AG04450 (cell line): Measurements from ENCODE around the gene RICTOR. TPM values are rescaled to one million over a fixed set of nuclear protein-coding genes. Genes with fewer than 3 reads are reported as not detected.

ENCODE experiments used
- CTCF ChIA-PET: fragments of 300-600, 350-600 bp; formaldehyde crosslinking; extraction: SDS; loops from one replicate; lab custom pipeline; 2022; ENCODE audit warnings: antibody characterized with exemption, inconsistent platforms; lab: Charles Lee
- POLR2A ChIA-PET: fragments of 350-600 bp; formaldehyde crosslinking; extraction: SDS; loops from one replicate; lab custom pipeline; 2021; ENCODE audit warnings: antibody characterized with exemption, inconsistent platforms; lab: Yijun Ruan, JAX
- DNase-seq: peaks from one replicate; pipeline ENCODE4 v3.0.0-alpha.2; 2011; ENCODE audit warnings: low read depth, low spot score
- H3K27ac ChIP-seq: one replicate; pipeline ENCODE4 v1.5.1; 2012; ENCODE audit warnings: low read depth, low read length, control low read depth
- H3K27me3 ChIP-seq: one replicate; pipeline ENCODE4 v1.6.0; 2012; ENCODE audit warnings: low read length; ENCODE audit not compliant: control insufficient read depth, insufficient read depth
- H3K4me3 ChIP-seq: 2 replicates; pipeline ENCODE4 v1.5.1; 2011; ENCODE audit warnings: mild to moderate bottlenecking, low read depth, low read length, control low read depth
- H3K9me3 ChIP-seq: 2 replicates; pipeline ENCODE4 v1.5.1; 2012; ENCODE audit warnings: low read length; ENCODE audit not compliant: control insufficient read depth, insufficient read depth
- CTCF ChIP-seq: IDR thresholded peaks from 2 replicates; pipeline ENCODE4 v1.5.1; 2011; ENCODE audit warnings: low read depth, low read length, control low read depth, inconsistent platforms
- polyA plus RNA-seq: library from polyadenylated mRNA; depleted of rRNA; stranded (reverse); fragments of >200 nt; gene quantifications from 2 replicates; pipeline ENCODE4 v1.2.3, GENCODE V29; 2011

RICTOR gene
- polyA plus RNA-seq, 1 experiment = 15.6 TPM

- Histone ChIP-seq H3K4me3 (no peak overlapping the region), H3K27me3 (no peaks in the 10 kb centered on the region), H3K9me3 (peaks cover 11% of the 10 kb centered on the region), H3K27ac (no peak overlapping the region)
- POLR2A ChIA-PET = no interaction called here
- no peak for DNase-seq
- CTCF ChIA-PET = no interaction called here
- TF ChIP-seq CTCF = no peak
These were observed 64.2 kb downstream of the RICTOR start for GRCh38 chr5:39009981-39010380.

GRCh38 chr5:39009280-39009679, 64.9 kb downstream of the RICTOR start:
- no peak for TF ChIP-seq CTCF
- no peak overlapping the region for H3K27ac ChIP-seq
- ChIA-PET CTCF (interaction anchor here (1.0 kb wide), 1 partner anchor 71 kb away, joined by 4 read pairs; no protein-coding TSS in a partner anchor), POLR2A (no interaction called here)
- H3K9me3 ChIP-seq = peaks cover 11% of the 10 kb centered on the region
- no peaks in the 10 kb centered on the region for H3K27me3 ChIP-seq
- H3K4me3 ChIP-seq = no peak overlapping the region
- no peak for DNase-seq

DNA sequence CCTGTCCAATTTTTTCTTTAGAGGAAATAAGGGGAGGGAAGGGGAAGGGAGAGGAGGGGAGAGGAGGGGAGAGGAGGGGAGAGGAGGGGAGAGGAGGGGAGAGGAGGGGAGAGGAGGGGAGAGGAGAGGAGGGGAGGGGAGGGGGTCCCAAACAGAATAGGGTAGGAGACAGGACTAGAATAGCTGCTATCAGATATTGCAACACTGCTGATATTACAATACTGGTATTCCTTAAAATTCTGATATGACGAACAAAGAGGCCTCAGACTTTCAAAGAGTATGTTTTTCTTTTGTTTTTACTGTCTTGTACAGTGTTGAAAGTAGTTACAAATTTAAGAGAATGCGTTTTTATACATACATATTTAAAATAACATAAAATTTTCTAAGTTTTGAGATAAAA, 67.5 kb downstream of the RICTOR start:
- peaks cover 8% of the 10 kb centered on the region for H3K9me3 ChIP-seq
- H3K27me3 ChIP-seq = no peaks in the 10 kb centered on the region
- H3K4me3 ChIP-seq = no peak overlapping the region
- ChIA-PET POLR2A (no interaction called here), CTCF (interaction anchor here (0.9 to 1.5 kb wide), 2 partner anchors 39 to 74 kb away, joined by 3 to 7 read pairs; no protein-coding TSS in a partner anchor)
- no peak for DNase-seq
- H3K27ac ChIP-seq = no peak overlapping the region
- TF ChIP-seq CTCF = no peak

DNA sequence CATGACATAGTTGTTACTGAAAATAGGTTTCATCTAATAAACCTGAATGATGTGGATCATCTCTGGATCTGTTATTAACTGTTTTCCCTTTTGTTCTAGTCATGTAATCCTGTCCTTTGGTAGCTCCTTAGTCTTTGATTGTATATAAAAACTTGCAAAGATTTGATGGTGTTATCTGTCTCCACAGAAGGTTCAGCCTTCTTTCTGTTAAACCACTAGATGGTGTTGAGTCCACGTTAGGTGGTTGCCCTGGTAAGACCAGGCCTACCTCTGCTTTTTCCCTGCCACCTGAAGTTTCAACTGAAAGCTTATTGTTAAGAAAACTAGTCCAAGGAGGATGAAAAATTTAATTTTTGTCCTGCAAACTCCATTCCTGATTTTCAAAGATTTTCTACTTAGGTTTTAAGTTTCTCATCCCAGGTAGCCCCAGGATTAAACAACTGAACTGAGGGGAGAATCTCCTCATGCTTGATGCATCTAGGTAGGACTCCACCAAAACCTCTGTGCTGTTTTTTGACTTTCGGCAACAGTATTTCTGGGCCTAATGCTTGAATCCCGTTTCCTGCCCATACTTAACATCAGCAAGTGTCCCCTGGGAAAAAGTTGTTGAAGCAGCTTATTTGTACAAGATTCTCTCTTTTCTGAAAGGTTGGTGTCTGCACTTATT, 68.5 kb downstream of the RICTOR start:
- H3K4me3 ChIP-seq = no peak overlapping the region
- no peaks in the 10 kb centered on the region; the same call in 1 of the 2 replicates for H3K9me3 ChIP-seq
- ChIA-PET CTCF (interaction anchor here (0.9 to 1.5 kb wide), 4 partner anchors 9 to 278 kb away, joined by 3 to 7 read pairs (median 3); no protein-coding TSS in a partner anchor), POLR2A (no interaction called here)
- peak; percentile 38; the same call in 1 of the 2 replicates for TF ChIP-seq CTCF
- H3K27me3 ChIP-seq = no peaks in the 10 kb centered on the region
- no peak for DNase-seq
- no peak overlapping the region for H3K27ac ChIP-seq

- no peak overlapping the region for H3K27ac ChIP-seq
- H3K9me3 ChIP-seq = peaks cover 2% of the 10 kb centered on the region; the same call in 1 of the 2 replicates
- ChIA-PET CTCF (interaction anchor here (0.6 to 0.7 kb wide), 2 partner anchors 78 to 79 kb away, joined by 4 to 7 read pairs; no protein-coding TSS in a partner anchor), POLR2A (no interaction called here)
- DNase-seq = no peak
- no peak overlapping the region for H3K4me3 ChIP-seq
- no peaks in the 10 kb centered on the region for H3K27me3 ChIP-seq
- TF ChIP-seq CTCF = no peak
These were observed 72.5 kb downstream of the RICTOR start for GRCh38 chr5:39001683-39002082.
